Smooth muscle cell of the brain vasculature (primary cell): ENCODE results near the gene CPLANE2.
"Not testable (repeated sequence)": the region's sequence is repeated elsewhere in the genome, so short reads cannot be mapped to it uniquely, and the experiment has no call there.

ENCODE experiments used
- DNase-seq: peaks from one replicate; pipeline ENCODE4 v3.0.0-alpha.2; 2012; ENCODE audit warnings: low read depth, low spot score

CPLANE2 gene

DNA sequence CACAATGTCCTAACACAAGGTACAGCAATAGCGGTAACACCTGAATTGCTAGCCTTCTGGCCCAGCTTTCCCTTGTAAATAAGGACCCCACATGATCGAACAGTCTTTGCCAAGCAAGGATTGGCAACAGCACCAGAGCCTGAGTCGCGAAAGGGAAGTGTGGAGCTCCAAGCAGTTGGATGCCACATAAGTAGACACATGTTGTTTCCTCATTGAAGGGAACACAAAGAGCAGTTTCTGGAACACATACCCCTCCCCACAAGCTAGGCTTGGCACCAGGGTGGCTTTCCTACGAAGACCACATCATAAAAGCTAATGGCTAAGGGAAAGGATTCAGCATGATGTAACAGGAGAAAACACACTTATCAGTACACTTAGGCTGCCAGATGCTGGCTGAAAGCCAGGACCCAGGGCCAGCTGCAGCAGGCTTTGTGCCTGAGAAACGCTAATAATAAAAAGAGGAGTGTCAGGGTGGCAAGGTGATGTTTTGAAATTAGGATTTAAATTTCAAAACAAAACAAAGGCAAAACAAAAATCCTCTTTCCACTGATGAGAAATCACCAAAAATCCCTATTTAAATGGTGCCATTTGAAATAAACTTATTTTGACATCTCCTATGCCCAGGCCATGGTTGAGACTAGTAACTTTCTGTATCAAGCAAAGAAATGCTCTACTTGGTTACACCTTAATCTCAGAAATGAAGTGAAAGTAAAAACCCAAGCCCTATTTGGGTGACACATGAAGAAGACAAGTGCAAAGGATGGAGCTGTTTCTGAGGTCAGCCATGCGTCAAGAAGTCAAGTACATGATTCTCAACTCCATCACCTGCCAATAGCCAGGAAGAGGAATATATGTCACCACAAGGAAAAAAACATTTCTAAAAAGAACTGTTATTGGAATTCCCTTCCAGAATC lies 11.9 kb upstream of the CPLANE2 start:
- DNase-seq: no peak

DNA sequence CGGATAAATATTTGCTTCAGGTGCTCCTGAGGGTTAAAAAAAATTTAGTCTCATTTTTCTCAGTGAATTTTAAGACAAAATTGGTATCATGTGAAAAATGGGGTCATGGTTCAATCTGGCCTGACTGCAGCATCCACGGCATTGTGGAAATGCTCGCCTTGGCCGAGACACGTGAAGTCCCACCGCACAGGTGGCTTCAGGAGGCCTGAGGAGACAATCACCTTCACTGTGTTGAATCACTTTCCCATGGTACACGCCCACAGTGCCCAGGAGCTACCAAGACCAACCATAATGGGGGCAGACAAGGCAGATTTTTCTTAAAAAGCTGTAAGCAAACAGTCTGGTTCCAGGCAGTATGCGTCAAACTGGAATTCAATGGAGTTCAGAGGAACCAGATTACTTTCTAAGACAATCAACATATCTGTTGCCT lies 11.0 kb upstream of the CPLANE2 start:
- no peak for DNase-seq

DNA sequence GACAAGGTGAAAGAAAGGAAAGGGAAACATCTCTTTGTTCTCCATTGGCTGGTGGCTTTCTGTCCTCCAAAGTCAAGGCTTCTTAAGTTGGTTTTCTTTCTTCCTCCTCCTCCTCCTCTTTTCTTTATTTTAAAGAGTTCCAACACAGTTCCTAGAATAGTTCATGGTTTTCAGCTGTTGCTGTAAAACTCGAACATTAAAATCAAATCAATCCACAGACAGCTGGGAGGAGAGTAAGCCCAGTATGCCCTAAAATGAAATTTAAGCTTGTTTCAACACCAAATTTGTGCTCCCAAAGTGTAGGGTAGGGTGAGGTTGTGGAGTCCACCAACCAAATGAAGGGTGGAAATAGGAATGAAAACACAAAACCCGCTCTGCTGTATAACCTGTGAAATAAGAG lies 10.5 kb upstream of the CPLANE2 start:
- no peak for DNase-seq

GRCh38 chr1:16246961-16247360 lies 10.0 kb upstream of the CPLANE2 start:
- DNase-seq: no peak

GRCh38 chr1:16246239-16246638 lies 9.3 kb upstream of the CPLANE2 start:
- not testable (repeated sequence) for DNase-seq

- no peak for DNase-seq
Observed at GRCh38 chr1:16245476-16246196, 8.7 kb upstream of the CPLANE2 start.

DNA sequence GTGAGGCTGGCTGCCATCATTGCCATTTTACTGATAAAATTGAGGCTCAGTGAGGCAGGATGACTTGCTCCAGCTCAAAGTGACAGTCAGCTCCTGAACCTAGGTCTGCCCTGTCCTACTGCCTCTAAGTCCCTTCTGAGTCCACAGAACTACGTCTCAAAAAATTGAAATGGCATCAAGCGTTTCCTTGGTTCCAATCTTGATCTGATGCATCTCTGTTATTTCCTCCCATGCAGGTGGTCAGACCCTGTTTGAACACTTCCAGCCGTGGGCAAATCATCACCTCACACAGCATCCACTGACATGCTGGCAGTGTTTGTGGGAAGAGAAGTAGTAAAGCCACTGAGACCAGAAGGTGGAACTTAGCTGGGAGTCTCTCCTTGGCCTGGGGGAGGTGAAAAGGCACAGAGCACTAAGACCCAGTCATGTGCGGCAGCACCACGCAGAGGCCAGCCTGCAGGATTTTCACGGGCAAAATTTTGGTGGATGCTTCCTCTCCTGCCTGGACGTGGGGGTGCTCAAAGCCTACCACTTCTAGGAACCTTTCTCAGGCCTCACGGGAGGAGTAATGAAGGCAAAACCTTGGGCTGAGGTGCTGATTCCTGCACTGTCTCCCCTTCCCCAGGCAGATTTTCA lies 7.8 kb upstream of the CPLANE2 start:
- no peak for DNase-seq

- peak; percentile 66 for DNase-seq
Observed at GRCh38 chr1:16243936-16244649, 7.1 kb upstream of the CPLANE2 start.

DNA sequence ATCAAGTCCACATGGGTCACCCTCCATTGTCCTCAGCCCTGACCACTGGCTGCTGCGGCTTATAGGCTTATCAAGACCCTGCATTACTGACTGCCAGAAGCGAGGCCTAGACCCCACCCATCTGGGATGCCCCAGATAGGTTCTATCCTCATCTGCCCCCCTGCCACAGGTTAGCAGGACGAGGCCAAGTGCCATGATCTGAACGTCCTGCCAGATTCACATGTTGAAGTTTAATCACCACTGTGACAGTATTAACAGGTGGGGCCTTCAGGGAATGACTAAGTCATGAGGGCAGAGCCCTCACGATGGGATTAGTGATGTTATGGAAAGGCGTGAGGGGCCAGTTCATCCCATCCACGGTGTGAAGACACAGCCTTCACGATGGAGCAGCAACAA lies 6.2 kb upstream of the CPLANE2 start:
- no peak for DNase-seq

DNA sequence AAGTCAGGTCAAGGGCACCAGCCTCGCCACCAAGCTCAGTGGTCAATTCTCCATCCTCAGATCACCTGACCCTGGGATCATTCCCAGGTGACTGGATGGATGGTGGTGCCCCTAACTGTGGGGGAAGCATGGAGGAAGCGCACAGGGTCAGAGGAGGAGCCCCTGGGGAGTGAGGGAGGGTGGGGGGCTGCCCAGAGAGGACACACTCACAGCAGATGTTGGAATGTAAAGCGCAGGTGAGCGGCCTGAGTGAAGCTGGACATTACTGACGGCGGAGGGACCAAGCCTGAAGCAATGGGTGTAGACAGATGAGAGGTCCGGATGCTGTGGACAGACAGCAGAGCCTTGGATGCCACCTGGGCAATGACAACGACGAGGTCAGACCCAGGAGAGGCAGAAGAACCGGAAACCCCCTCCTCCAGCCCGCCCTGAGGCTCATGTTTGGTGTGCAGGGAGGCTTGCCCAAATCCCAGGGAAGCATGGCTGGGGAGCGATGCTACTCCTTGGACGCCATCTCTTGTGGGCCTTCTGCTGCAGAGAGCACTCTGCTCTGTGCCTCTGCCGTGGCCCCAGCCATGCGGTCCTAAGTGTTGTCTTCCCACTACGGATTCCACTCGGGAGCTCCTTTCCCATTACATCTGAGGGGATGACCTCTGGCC lies 5.7 kb upstream of the CPLANE2 start:
- DNase-seq: no peak

DNA sequence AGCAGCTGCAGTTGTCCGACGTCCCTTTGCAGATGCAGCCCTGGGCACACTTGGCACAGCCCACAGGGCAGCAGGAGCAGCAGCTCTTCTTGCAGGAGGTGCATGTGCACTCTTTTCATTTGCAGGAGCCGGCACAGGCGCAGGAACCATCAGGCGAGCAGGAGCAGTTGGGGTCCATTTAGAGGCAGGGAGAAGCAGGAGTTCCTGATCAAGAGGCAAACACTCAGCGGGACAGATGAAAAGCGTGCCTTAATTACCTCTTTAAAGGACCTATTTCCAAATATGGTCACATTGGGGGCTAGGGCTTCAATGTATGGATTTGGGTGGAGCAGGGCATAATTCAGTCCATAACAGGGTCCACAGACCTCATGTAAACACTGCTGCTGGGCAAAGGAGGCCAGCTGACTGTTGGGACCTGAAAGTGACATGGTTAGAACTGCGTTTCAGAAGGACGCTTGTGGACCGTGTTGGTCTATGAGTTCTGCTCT lies 4.3 kb upstream of the CPLANE2 start:
- no peak for DNase-seq

DNA sequence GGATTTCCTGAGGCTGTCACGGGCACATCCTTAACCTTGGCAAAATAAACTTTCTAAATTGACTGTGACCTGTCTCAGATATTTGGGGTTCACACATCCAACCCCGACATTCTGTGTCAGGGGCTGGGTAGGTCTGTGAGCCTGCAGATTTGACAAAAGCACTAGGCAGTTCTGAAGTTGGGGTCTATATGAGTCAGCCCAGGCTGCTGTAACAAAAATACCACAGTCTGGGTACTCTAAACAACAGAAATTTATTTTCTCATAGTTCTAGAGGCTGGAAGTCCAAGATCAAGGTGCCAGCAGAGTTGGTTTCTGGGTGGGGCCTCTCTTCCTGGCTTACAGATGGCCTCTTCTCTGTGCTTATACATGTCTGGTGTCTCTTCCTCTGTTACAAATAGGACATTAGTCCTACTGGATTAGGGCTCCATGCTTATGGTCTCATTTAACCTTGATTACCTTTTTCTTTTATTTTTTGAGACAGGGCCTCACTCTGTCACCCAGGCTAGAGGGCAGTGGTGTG lies 3.0 kb upstream of the CPLANE2 start:
- DNase-seq: no peak

- DNase-seq: no peak
Observed at GRCh38 chr1:16237343-16237830, 404 bp upstream of the CPLANE2 start.

GRCh38 chr1:16235944-16236510 lies 956 bp downstream of the CPLANE2 start:
- DNase-seq: no peak

- no peak for DNase-seq
Observed at GRCh38 chr1:16235347-16235746, 1.6 kb downstream of the CPLANE2 start.

- DNase-seq: no peak
Observed at GRCh38 chr1:16233431-16233830, 3.6 kb downstream of the CPLANE2 start.

GRCh38 chr1:16232316-16232710 lies 4.7 kb downstream of the CPLANE2 start:
- no peak for DNase-seq

DNA sequence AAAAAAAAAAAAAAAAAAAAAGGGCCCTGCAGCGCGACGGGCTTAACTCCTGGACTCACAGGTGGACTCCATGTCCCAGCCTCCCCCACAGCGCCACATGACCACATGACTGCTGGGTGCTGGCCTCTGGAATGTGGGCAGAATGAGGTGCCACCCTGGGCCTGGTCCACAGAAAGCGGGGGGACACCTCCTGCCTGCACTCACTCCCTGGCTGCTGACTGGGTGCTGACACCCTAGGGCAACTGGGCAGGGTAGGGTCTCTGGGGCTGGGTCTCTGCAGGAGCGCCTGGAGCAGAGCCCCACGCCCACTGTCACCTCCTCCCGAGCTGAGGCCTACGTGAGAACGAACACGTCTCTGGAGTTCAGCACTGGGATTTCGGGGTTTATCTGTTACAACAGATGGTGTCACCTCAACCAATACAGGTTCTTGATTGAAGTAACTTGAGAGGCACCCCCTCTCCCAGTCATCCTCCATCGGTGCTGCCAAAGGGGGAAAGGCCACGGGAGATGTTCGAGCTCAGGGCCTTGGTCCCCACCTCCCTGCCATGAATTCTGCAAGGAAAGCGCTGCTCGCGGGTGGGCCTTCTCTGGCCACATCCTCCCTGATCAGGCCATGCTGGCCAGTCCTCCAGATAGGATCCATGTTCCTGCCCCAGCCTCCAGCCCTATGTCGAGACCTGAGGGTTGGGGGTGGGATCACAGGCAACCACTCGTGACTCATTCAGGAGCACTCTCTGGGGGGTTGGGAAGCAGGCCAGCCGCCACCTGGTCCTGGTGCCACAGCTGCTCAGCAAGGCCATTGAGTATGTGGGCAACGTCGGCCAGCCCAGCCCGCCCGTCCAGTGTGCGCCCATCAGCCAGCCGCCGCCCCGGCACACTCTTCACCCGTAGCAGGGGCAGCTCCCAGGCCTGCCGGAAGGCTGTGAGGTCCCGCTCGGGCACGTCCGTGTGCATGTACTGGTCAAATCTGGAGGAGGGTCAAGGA lies 5.4 kb downstream of the CPLANE2 start:
- DNase-seq: no peak

DNA sequence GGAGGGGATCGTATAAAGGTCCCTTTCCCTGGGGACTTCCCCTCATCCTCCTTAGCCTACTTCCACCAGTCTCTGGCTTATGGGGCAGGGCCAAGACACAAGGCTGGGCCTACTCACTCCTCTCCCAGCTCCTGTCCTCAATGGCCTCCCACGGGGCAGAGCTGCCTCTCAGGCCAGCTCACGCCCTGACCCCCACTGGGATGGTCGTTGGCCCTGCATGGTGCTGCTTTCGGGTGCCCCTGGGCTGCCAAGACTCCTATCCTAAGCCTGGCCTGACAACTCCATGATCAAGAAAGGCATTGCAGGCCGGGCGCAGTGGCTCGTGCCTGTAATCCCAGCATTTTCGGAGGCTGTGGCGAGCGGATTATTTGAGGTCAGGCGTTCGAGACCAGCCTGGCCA lies 6.2 kb downstream of the CPLANE2 start:
- no peak for DNase-seq
